IMR-90 (cell line): Measurements from ENCODE around the gene TANGO2. TPM values are rescaled to one million over a fixed set of nuclear protein-coding genes. Genes with fewer than 3 reads are reported as not detected.

Experiments used
- ATAC-seq: fragments of 200-7000 bp; cut with Tn5 transposase; 2 replicates; pipeline ENCODE4 v1.9.1; 2020; ENCODE audit warnings: low read depth, mild to moderate bottlenecking, moderate library complexity
- BruUV-seq: library from RNA; stranded (reverse); fragments of 400-500 nt; replicated peaks from 2 replicates; lab custom pipeline; 2021; lab: Mats Ljungman, UMichigan
- CTCF ChIA-PET: fragments of 300-600 bp; formaldehyde crosslinking; extraction: SDS; loops from one replicate; lab custom pipeline; 2021; ENCODE audit warnings: antibody characterized with exemption; lab: Yijun Ruan, JAX
- POLR2A ChIA-PET: fragments of 300-600 bp; sonication (Branson Sonifier 250); formaldehyde crosslinking; loops from one replicate; lab custom pipeline; 2022; ENCODE audit warnings: antibody characterized with exemption; ENCODE audit not compliant: unreplicated experiment; lab: Charles Lee
- DNase-seq: peaks from one replicate; pipeline ENCODE4 v3.0.0; 2013
- H2AFZ ChIP-seq: replicated peaks from 2 replicates; pipeline ENCODE3; 2013; ENCODE audit warnings: low read length, mild to moderate bottlenecking; ENCODE audit not compliant: poor library complexity
- H2AK5ac ChIP-seq: 2 replicates; pipeline ENCODE4 v1.6.1; 2013; ENCODE audit warnings: low read depth, low read length, inconsistent platforms
- H2AK9ac ChIP-seq: replicated peaks from 2 replicates; pipeline ENCODE3; 2013; ENCODE audit warnings: mild to moderate bottlenecking, low read depth, low read length, moderate library complexity; ENCODE audit not compliant: poor library complexity
- H2BK120ac ChIP-seq: 2 replicates; pipeline ENCODE4 v1.6.1; 2013; ENCODE audit warnings: low read depth, low read length, inconsistent platforms
- H2BK15ac ChIP-seq: 3 replicates; pipeline ENCODE4 v1.6.1; 2013; ENCODE audit warnings: low read depth, low read length, inconsistent platforms
- H2BK20ac ChIP-seq: 2 replicates; pipeline ENCODE4 v1.6.1; 2013; ENCODE audit warnings: low read depth, mild to moderate bottlenecking, inconsistent platforms, low read length, moderate library complexity
- H2BK5ac ChIP-seq: 2 replicates; pipeline ENCODE4 v1.6.1; 2013; ENCODE audit warnings: mild to moderate bottlenecking, low read depth, low read length, inconsistent platforms; ENCODE audit not compliant: poor library complexity, severe bottlenecking
- H3K14ac ChIP-seq: replicated peaks from 2 replicates; pipeline ENCODE4 v1.6.1; 2013; ENCODE audit warnings: low read depth, low read length, inconsistent platforms
- H3K18ac ChIP-seq: 2 replicates; pipeline ENCODE4 v1.6.1; 2013; ENCODE audit warnings: low read depth, low read length, control low read depth
- H3K23ac ChIP-seq: 2 replicates; pipeline ENCODE4 v1.6.1; 2013; ENCODE audit warnings: low read depth, low read length, inconsistent platforms
- H3K27ac ChIP-seq: 2 replicates; pipeline ENCODE4 v1.5.1; 2013; ENCODE audit warnings: mild to moderate bottlenecking, control low read depth, low read length; ENCODE audit not compliant: insufficient read depth
- H3K27me3 ChIP-seq: 2 replicates; pipeline ENCODE4 v1.6.1; 2013; ENCODE audit warnings: low read length; ENCODE audit not compliant: control insufficient read depth, insufficient read depth
- H3K36me3 ChIP-seq: 2 replicates; pipeline ENCODE4 v1.6.1; 2013; ENCODE audit warnings: low read length, mixed read lengths; ENCODE audit not compliant: control insufficient read depth, insufficient read depth
- H3K4ac ChIP-seq: 2 replicates; pipeline ENCODE4 v1.6.1; 2013; ENCODE audit warnings: low read depth, low read length, inconsistent platforms
- H3K4me1 ChIP-seq: 2 replicates; pipeline ENCODE4 v1.6.1; 2013; ENCODE audit warnings: low read length, mixed read lengths; ENCODE audit not compliant: control insufficient read depth, insufficient read depth
- H3K4me2 ChIP-seq: 2 replicates; pipeline ENCODE4 v1.6.1; 2013; ENCODE audit warnings: low read depth, mild to moderate bottlenecking, control low read depth, low read length, moderate library complexity
- H3K4me3 ChIP-seq: 2 replicates; pipeline ENCODE4 v1.5.1; 2013; ENCODE audit warnings: low read depth, mild to moderate bottlenecking, control low read depth, low read length, moderate library complexity; ENCODE audit not compliant: insufficient read depth
- H3K56ac ChIP-seq: 2 replicates; pipeline ENCODE4 v1.6.1; 2013; ENCODE audit warnings: low read length, inconsistent platforms; ENCODE audit not compliant: insufficient read depth; ENCODE audit errors: extremely low read depth
- H3K79me1 ChIP-seq, 2 experiments: 2 replicates each; pipeline ENCODE4 v1.6.1; 2013; ENCODE audit warnings: low read length in 2 of 2, inconsistent platforms in 1 of 2, low read depth in 1 of 2
- H3K9ac ChIP-seq: 2 replicates; pipeline ENCODE4 v1.6.1; 2013; ENCODE audit warnings: low read depth, low read length, control low read depth
- H3K9me1 ChIP-seq: 2 replicates; pipeline ENCODE4 v1.6.1; 2013; ENCODE audit warnings: low read length, inconsistent platforms; ENCODE audit not compliant: insufficient read depth
- H3K9me3 ChIP-seq: 2 replicates; pipeline ENCODE4 v1.6.1; 2013; ENCODE audit warnings: low read length; ENCODE audit not compliant: control insufficient read depth, insufficient read depth
- H4K20me1 ChIP-seq: 2 replicates; pipeline ENCODE4 v1.6.1; 2013; ENCODE audit warnings: low read length, inconsistent platforms; ENCODE audit not compliant: insufficient read depth
- H4K5ac ChIP-seq: 2 replicates; pipeline ENCODE4 v1.6.1; 2013; ENCODE audit warnings: mild to moderate bottlenecking, low read depth, low read length, control low read depth
- H4K8ac ChIP-seq, 2 experiments: 2 replicates each; pipeline ENCODE4 v1.6.1; 2013; ENCODE audit warnings: low read depth in 2 of 2, low read length in 2 of 2, control low read depth in 1 of 2, inconsistent platforms in 1 of 2
- H4K91ac ChIP-seq: 2 replicates; pipeline ENCODE4 v1.6.1; 2013; ENCODE audit warnings: low read depth, low read length, inconsistent platforms; ENCODE audit not compliant: insufficient read depth
- CEBPB ChIP-seq: IDR thresholded peaks from 2 replicates; pipeline ENCODE4 v1.6.1; 2012; ENCODE audit warnings: low read depth, low read length, improper control_type of control experiment
- CTCF ChIP-seq: conservative IDR thresholded peaks from 2 replicates; pipeline ENCODE4 v1.5.1; 2012; ENCODE audit warnings: mild to moderate bottlenecking, low read depth, low read length, improper control_type of control experiment
- ELK1 ChIP-seq: fragments of 150-350 bp; IDR thresholded peaks from 2 replicates; pipeline ENCODE4 v1.6.1; 2016; ENCODE audit warnings: low read depth, mild to moderate bottlenecking, low read length, moderate library complexity, borderline replicate concordance
- MAFK ChIP-seq: IDR thresholded peaks from 2 replicates; pipeline ENCODE4 v1.6.1; 2012; ENCODE audit warnings: low read depth, low read length, improper control_type of control experiment
- MAZ ChIP-seq: IDR thresholded peaks from 2 replicates; pipeline ENCODE4 v1.6.1; 2012; ENCODE audit warnings: low read depth, mild to moderate bottlenecking, low read length, improper control_type of control experiment, moderate library complexity, borderline replicate concordance
- MXI1 ChIP-seq: IDR thresholded peaks from 2 replicates; pipeline ENCODE4 v1.6.1; 2012; ENCODE audit warnings: low read depth, mild to moderate bottlenecking, low read length, moderate library complexity, borderline replicate concordance
- NFE2L2 ChIP-seq: fragments of 150-350 bp; IDR thresholded peaks from 2 replicates; pipeline ENCODE4 v1.6.1; 2016; ENCODE audit warnings: low read depth, mild to moderate bottlenecking, low read length
- POLR2A ChIP-seq: IDR thresholded peaks from 2 replicates; pipeline ENCODE4 v1.6.1; 2012; ENCODE audit warnings: mild to moderate bottlenecking, low read depth, low read length
- RCOR1 ChIP-seq: IDR thresholded peaks from 2 replicates; pipeline ENCODE4 v1.6.1; 2012; ENCODE audit warnings: mild to moderate bottlenecking, low read length, improper control_type of control experiment; ENCODE audit not compliant: insufficient replicate concordance
- RFX5 ChIP-seq: IDR thresholded peaks from 2 replicates; pipeline ENCODE4 v1.8.0; 2012; ENCODE audit warnings: low read depth, mild to moderate bottlenecking, low read length, moderate library complexity
- SMC3 ChIP-seq: fragments of 150-350 bp; IDR thresholded peaks from 2 replicates; pipeline ENCODE4 v1.6.1; 2016; ENCODE audit warnings: low read depth, mild to moderate bottlenecking, antibody characterized with exemption, low read length, moderate library complexity
- USF2 ChIP-seq: fragments of 150-350 bp; IDR thresholded peaks from 2 replicates; pipeline ENCODE4 v1.6.1; 2017; ENCODE audit warnings: mild to moderate bottlenecking, antibody characterized with exemption, low read length, low read depth
- WGBS, 2 experiments: methylation state at CpG; one replicate each; pipeline versions ENCODE4 v1.1.5 to v1.1.7; 2013; ENCODE audit warnings: missing lambda C conversion rate in 2 of 2; ENCODE audit not compliant: insufficient read length in 1 of 2; ENCODE audit errors: extremely low coverage in 2 of 2; 5-methylcytosine and 5-hydroxymethylcytosine counted together
- dilution Hi-C: fragments of 300-500 bp; cut with HindIII; formaldehyde crosslinking; loops from one replicate; pipeline ENCODE4 v1.14.3; 2018; ENCODE audit warnings: low sequenced_read_pairs; ENCODE audit not compliant: unreplicated experiment
- in situ Hi-C: fragments of 300-500 bp; cut with MboI; formaldehyde crosslinking; loops from 3 replicates; pipeline ENCODE4 v1.14.3; 2019; ENCODE audit warnings: low sequenced_read_pairs, inconsistent platforms, mixed read lengths
- intact Hi-C: fragments of 100-400 bp; cut with micrococcal nuclease; formaldehyde crosslinking; loops from 2 replicates; pipeline ENCODE4 v1.10.0; 2022
- polyA plus RNA-seq, 3 experiments: library from polyadenylated mRNA; depleted of rRNA; stranded (reverse); fragments of >200 nt; gene quantifications; 2 replicates each; pipeline ENCODE4 v1.2.3, GENCODE V29; 2012; ENCODE audit warnings: low replicate concordance in 1 of 3
- total RNA-seq: library from RNA; depleted of rRNA; stranded (reverse); fragments of >200 nt; gene quantifications from 2 replicates; pipeline ENCODE4 v1.2.3, GENCODE V29; 2012

The TANGO2 gene
- total and polyA plus RNA-seq, 2 of the 4 experiments (the other 2 are of a cell fraction), result 45.1 to 75.1 TPM

- TF ChIP-seq USF2, result no peak
- no peak for TF ChIP-seq RFX5
- TF ChIP-seq RCOR1, result no peak
Observed at GRCh38 chr22:20099099-20099711, 78.3 kb downstream of the TANGO2 start (continued).

GRCh38 chr22:20101638-20102037 is 80.7 kb downstream of the TANGO2 start:
- Histone ChIP-seq H4K8ac (no peak overlapping the region), H3K4ac (no peak overlapping the region), H3K9me3 (no peaks in the 10 kb centered on the region), H3K18ac (no peak overlapping the region), H3K27ac (no peak overlapping the region), H4K91ac (no peak overlapping the region), H4K20me1 (peaks cover 31% of the 10 kb centered on the region), H2AK5ac (no peak overlapping the region), H3K14ac (no peak overlapping the region), H2BK15ac (no peak overlapping the region), H3K9ac (no peak overlapping the region), H2BK20ac (no peak overlapping the region), H2AFZ (no peak overlapping the region), H3K79me1 (peaks cover 24 to 73% of the 10 kb centered on the region in 2 experiments), H3K4me3 (no peak overlapping the region), H3K4me1 (no peaks in the 10 kb centered on the region), H3K36me3 (peaks cover 56% of the 10 kb centered on the region), H3K23ac (no peak overlapping the region), H3K56ac (no peak overlapping the region), H2AK9ac (no peak overlapping the region), H2BK5ac (no peak overlapping the region), H3K27me3 (no peaks in the 10 kb centered on the region), H3K4me2 (no peak overlapping the region), H3K9me1 (no peaks in the 10 kb centered on the region), H4K5ac (no peak overlapping the region), H2BK120ac (no peak overlapping the region)
- CTCF ChIA-PET, result no interaction called here
- ATAC-seq (no peak), DNase-seq (no peak)
- POLR2A ChIA-PET, result no interaction called here
- whole genome bisulfite sequencing, 2 experiments, result no CpG with 5 or more reads among the region's 8 CpGs
- intact Hi-C loops (no loop called here), dilution Hi-C loops (no loop called here), in situ Hi-C loops (no loop called here)
- no TSS peak for BruUV-seq
- TF ChIP-seq MAZ (no peak), CTCF (no peak), CEBPB (no peak), MXI1 (no peak), ELK1 (no peak), MAFK (no peak), SMC3 (no peak), NFE2L2 (no peak), POLR2A (no peak)
